HEK293T (cell line): ENCODE results near the gene C20orf144.

ENCODE experiments used
- CTCF ChIA-PET: fragments of 350-600 bp; formaldehyde crosslinking; extraction: SDS; loops from one replicate; lab custom pipeline; 2021; ENCODE audit warnings: antibody characterized with exemption, inconsistent platforms; lab: Yijun Ruan, JAX
- POLR2A ChIA-PET: fragments of 350-600 bp; formaldehyde crosslinking; extraction: SDS; loops from one replicate; lab custom pipeline; 2020; ENCODE audit warnings: antibody characterized with exemption, inconsistent platforms; lab: Yijun Ruan, JAX
- DNase-seq: peaks from one replicate; pipeline ENCODE4 v3.0.0; 2012; ENCODE audit warnings: mixed read lengths; ENCODE audit errors: extremely low spot score
- ARNT ChIP-seq: fragments of 450-650 bp; IDR thresholded peaks from 2 replicates; pipeline ENCODE4 v1.6.1; 2017; ENCODE audit warnings: mild to moderate bottlenecking
- BHLHE40 ChIP-seq: fragments of 450-650 bp; IDR thresholded peaks from 2 replicates; pipeline ENCODE4 v1.6.1; 2016; ENCODE audit warnings: mild to moderate bottlenecking, moderate library complexity, borderline replicate concordance
- CTBP1 ChIP-seq: fragments of 450-650 bp; IDR thresholded peaks from 2 replicates; pipeline ENCODE4 v1.6.1; 2016; ENCODE audit warnings: borderline replicate concordance
- ELF4 ChIP-seq: fragments of 450-650 bp; IDR thresholded peaks from 2 replicates; pipeline ENCODE4 v1.6.1; 2017; ENCODE audit warnings: antibody characterized with exemption
- FOXA1 ChIP-seq: fragments of 450-650 bp; IDR thresholded peaks from 2 replicates; pipeline ENCODE4 v1.6.1; 2016; ENCODE audit warnings: mild to moderate bottlenecking
- FOXK2 ChIP-seq: fragments of 450-650 bp; IDR thresholded peaks from 2 replicates; pipeline ENCODE4 v1.6.1; 2016; ENCODE audit warnings: mild to moderate bottlenecking
- FOXM1 ChIP-seq: fragments of 450-650 bp; IDR thresholded peaks from 2 replicates; pipeline ENCODE4 v1.6.1; 2017; ENCODE audit warnings: mild to moderate bottlenecking, borderline replicate concordance
- HDGF ChIP-seq: fragments of 450-650 bp; IDR thresholded peaks from 2 replicates; pipeline ENCODE4 v1.6.1; 2017; ENCODE audit warnings: antibody characterized with exemption, borderline replicate concordance
- L3MBTL2 ChIP-seq: fragments of 450-650 bp; conservative IDR thresholded peaks from 2 replicates; pipeline ENCODE4 v1.6.1; 2016; ENCODE audit warnings: mild to moderate bottlenecking
- LEF1 ChIP-seq: fragments of 450-650 bp; IDR thresholded peaks from 2 replicates; pipeline ENCODE4 v1.6.1; 2017; ENCODE audit warnings: mild to moderate bottlenecking, borderline replicate concordance
- NFRKB ChIP-seq: fragments of 450-650 bp; IDR thresholded peaks from 2 replicates; pipeline ENCODE4 v1.6.1; 2016; ENCODE audit warnings: mild to moderate bottlenecking, moderate library complexity
- SP1 ChIP-seq: fragments of 450-650 bp; IDR thresholded peaks from 2 replicates; pipeline ENCODE4 v1.6.1; 2017
- SUZ12 ChIP-seq: fragments of 450-650 bp; IDR thresholded peaks from 2 replicates; pipeline ENCODE4 v1.6.1; 2016; ENCODE audit warnings: mild to moderate bottlenecking
- TARDBP ChIP-seq: fragments of 450-650 bp; IDR thresholded peaks from 2 replicates; pipeline ENCODE4 v1.6.1; 2016
- ZNF384 ChIP-seq: fragments of 450-650 bp; IDR thresholded peaks from 2 replicates; pipeline ENCODE4 v1.6.1; 2016
- TF ChIP-seq, protein P1 (sequence below): fragments of 450-650 bp; IDR thresholded peaks from 2 replicates; pipeline ENCODE4 v1.6.1; 2016

Gene C20orf144

GRCh38 chr20:33662172-33662571, at the start of gene C20orf144:
Gene C20orf144, plus strand, starts transcription at chr20:33662327. Its CDS starts 19 bp downstream, at chr20:33662346.
- no peak for DNase-seq
- ChIA-PET POLR2A (interaction anchor here (0.9 to 4.2 kb wide), 3 partner anchors 8 to 259 kb away, joined by 3 to 23 read pairs (median 3); no protein-coding TSS in a partner anchor), CTCF (no interaction called here)
- no peak for TF ChIP-seq HDGF
- no peak for TF ChIP-seq ELF4
- TF ChIP-seq FOXK2: no peak
- TF ChIP-seq NFRKB: no peak
- TF ChIP-seq ARNT: no peak

- CTCF ChIA-PET: no interaction called here
- POLR2A ChIA-PET: no interaction called here
- DNase-seq: no peak
Observed at GRCh38 chr20:33621717-33622400, 40.3 kb upstream of the C20orf144 start.

DNA sequence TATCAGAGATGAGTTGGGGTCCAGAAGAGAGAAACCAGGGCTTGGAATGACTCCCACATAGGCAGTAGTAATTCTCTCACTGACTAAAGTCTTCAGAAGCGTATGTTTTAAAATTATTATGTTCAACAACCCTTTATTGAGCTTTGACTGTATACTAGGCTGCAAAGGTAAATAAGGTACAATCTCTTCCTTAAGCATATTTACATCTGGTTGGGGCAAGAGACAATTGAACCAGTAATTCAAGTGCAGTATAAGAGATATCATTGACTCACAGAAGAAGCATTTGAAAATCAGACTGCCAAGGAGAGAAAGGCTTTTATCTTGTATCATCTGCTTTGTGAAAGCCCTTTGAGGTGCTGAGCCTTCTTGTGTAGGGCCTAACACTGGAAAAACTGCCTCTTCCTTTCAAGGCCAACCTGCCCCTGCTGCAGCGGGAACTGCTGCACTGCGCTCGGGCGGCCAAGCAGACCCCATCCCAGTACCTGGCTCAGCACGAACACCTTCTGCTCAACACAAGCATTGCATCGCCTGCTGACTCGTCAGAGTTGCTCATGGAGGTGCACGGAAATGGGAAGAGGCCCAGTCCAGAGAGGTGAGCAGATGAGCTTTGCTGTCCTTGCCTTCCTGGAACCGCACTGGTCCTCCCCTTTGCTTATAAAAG, 39.3 kb upstream of the C20orf144 start:
- ChIA-PET CTCF (no interaction called here), POLR2A (no interaction called here)
- DNase-seq: no peak
- TF ChIP-seq TARDBP: no peak

More at GRCh38 chr20:33621717-33622400, 40.3 kb upstream of the C20orf144 start:
- TF ChIP-seq LEF1: no peak
- TF ChIP-seq ELF4: no peak
- TF ChIP-seq SUZ12: no peak
- TF ChIP-seq NFRKB: no peak
- TF ChIP-seq ZNF384: no peak
- no peak for TF ChIP-seq HDGF
- no peak for TF ChIP-seq CTBP1
- TF ChIP-seq, protein P1, sequence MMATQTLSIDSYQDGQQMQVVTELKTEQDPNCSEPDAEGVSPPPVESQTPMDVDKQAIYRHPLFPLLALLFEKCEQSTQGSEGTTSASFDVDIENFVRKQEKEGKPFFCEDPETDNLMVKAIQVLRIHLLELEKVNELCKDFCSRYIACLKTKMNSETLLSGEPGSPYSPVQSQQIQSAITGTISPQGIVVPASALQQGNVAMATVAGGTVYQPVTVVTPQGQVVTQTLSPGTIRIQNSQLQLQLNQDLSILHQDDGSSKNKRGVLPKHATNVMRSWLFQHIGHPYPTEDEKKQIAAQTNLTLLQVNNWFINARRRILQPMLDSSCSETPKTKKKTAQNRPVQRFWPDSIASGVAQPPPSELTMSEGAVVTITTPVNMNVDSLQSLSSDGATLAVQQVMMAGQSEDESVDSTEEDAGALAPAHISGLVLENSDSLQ: no peak

DNA sequence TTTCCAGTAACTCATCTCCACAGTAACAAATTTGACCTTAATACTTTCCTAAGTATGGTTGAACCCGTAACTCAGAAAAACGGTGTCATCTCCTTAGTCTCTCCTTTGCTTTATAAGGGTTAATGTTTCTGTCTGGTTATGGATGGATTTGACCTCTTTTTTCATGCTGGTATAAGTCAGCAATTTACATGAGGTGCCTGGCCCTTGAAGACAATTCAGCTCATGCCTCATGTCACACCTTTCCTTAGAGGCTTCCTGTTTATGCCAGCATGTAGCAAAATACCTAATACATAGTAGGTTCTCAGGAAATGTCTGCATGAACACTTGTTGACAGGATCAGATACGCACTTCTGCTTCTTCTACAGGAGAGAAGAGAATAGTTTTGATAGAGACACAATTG, 37.7 kb upstream of the C20orf144 start:
- DNase-seq: no peak
- ChIA-PET CTCF (no interaction called here), POLR2A (no interaction called here)
- TF ChIP-seq FOXM1 (no peak), CTBP1 (no peak), FOXA1 (no peak), BHLHE40 (no peak), LEF1 (no peak), L3MBTL2 (no peak), TARDBP (no peak), ZNF384 (no peak), ARNT (no peak), ELF4 (no peak), HDGF (no peak)
- TF ChIP-seq, protein P1: no peak

DNA sequence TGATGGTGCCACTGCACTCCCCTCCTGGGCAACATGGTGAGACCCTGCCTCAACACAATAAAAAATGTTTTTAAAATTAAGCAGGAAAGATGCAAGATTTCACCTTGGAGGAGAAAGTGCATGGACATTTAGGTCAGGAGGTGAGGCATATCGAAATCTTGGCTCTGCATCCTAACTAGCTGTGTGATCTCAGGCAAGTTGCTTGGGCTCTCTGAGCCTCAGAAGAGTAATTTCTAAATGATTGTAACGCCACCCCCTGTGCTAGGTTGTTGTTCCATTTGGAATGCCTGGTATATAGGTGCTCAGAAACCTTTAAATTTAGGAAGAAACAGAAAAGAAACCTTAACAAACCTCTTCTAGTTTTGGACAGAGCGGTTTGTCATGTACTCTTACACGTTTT, 35.9 kb upstream of the C20orf144 start:
- CTCF ChIA-PET: no interaction called here
- no peak for TF ChIP-seq ARNT
- no peak for TF ChIP-seq TARDBP
- TF ChIP-seq SUZ12: no peak
- TF ChIP-seq FOXK2: no peak
- no peak for TF ChIP-seq HDGF
- no peak for TF ChIP-seq ZNF384
- POLR2A ChIA-PET: no interaction called here
- DNase-seq: no peak

- TF ChIP-seq CTBP1: no peak
- DNase-seq: no peak
- ChIA-PET POLR2A (no interaction called here), CTCF (no interaction called here)
Observed at GRCh38 chr20:33627577-33628216, 34.4 kb upstream of the C20orf144 start.

DNA sequence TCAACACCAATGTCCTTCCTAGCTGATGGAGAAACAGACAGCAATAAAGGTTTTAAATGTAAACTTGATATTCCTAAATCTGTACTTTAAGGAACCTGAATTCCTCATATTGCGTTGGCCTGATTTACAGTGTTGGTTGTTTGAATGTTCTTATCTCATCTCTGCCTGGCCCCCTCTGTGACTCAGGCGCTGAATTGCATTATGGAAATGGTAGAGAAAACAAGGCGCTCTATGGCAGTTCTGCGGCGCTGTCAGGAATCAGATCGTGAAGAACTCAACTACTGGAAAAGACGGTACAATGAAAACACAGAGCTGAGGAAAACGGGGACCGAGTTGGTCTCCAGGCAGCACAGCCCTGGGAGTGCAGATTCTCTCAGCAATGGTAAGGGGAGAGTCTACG, 32.6 kb upstream of the C20orf144 start:
- no peak for DNase-seq
- no peak for TF ChIP-seq SP1
- no peak for TF ChIP-seq FOXA1
- TF ChIP-seq L3MBTL2: no peak
- no peak for TF ChIP-seq HDGF
- no peak for TF ChIP-seq LEF1
- TF ChIP-seq ELF4: no peak
- TF ChIP-seq FOXK2: no peak
- TF ChIP-seq TARDBP: no peak
- TF ChIP-seq BHLHE40: no peak
- ChIA-PET POLR2A (no interaction called here), CTCF (no interaction called here)
